GM19023 (cell line): ENCODE results near the gene CRAMP1.
"Not testable (repeated sequence)": the region's sequence is repeated elsewhere in the genome, so short reads cannot be mapped to it uniquely, and the experiment has no call there.

Source experiments
- ATAC-seq: cut with Tn5 transposase; IDR thresholded peaks from one replicate; pipeline ENCODE4 v1.9.1; 2021; ENCODE audit warnings: mild to moderate bottlenecking, moderate library complexity; ENCODE audit not compliant: unreplicated experiment

The CRAMP1 gene

GRCh38 chr16:1708083-1708767, 96.1 kb downstream of the CRAMP1 start:
- ATAC-seq = no peak

- no peak for ATAC-seq
Observed at GRCh38 chr16:1708768-1709180, 96.6 kb downstream of the CRAMP1 start.

DNA sequence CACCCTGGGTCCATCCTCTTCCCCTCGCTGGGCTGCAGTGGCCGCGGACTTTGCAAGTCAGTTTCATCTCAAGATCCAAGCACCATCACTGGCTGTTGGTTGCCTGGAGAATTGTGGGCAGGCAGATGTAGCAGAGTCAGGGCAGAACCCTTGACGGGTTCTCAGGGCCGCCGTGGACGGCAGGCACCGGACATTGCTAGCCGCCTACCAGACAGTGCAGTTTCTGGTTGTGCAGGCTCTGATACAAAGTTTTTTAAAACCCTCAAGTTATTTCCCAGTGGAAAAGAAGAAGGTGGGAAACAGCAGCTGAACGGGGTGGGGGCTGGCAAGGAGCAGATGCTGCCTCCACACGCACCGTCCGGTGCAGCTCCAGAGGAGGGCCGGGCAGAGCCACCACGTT, 97.2 kb downstream of the CRAMP1 start:
- ATAC-seq = no peak

- ATAC-seq = no peak
Observed at GRCh38 chr16:1710811-1711507, 98.8 kb downstream of the CRAMP1 start.

- ATAC-seq = no peak
Observed at GRCh38 chr16:1712791-1713261, 100.7 kb downstream of the CRAMP1 start.

GRCh38 chr16:1713331-1713730, 101.2 kb downstream of the CRAMP1 start:
- ATAC-seq = no peak

GRCh38 chr16:1713933-1714332, 101.8 kb downstream of the CRAMP1 start:
- ATAC-seq = no peak

DNA sequence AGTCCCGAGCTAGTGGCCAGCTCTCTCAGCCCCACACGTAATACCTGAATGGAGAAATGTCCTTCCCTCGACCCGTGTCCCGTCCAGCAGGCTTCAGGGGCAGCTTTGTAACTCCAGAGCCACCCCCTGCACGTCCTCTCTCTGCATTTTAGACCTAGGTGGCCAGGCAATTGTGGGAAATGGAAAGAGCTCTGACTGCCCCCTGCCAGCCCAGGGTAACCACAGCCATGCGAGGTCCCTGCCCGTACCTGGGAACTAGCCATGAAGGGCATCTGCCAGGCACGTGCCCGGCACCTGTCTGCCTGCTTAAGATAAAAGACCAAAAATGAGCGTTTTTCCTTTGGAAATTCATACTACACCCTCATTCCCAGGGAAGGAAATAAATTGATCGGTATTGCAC, 103.1 kb downstream of the CRAMP1 start:
- ATAC-seq = no peak

DNA sequence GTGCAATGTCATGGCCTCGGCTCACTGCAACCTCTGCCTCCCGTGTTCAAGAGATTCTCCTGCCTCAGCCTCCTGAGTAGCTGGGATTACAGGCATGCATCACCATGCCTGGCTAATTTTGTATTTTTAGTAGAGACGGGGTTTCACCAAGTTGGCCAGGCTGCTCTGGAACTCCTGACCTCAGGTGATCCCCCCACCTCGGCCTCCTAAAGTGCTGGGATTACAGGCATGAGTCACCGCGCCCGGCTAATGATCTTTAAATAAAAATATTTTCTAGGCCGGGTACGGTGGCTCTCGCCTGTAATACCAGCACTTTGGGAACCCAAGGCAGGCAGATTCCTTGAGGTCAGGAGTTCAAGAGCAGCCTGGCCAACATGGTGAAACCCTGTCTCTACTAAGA, 106.1 kb downstream of the CRAMP1 start:
- not testable (repeated sequence) for ATAC-seq

GRCh38 chr16:1719559-1720229, 107.5 kb downstream of the CRAMP1 start:
- ATAC-seq = not testable (repeated sequence)

GRCh38 chr16:1721372-1721771, 109.2 kb downstream of the CRAMP1 start:
- no peak for ATAC-seq

- no peak for ATAC-seq
Observed at GRCh38 chr16:1723450-1724147, 111.4 kb downstream of the CRAMP1 start.

GRCh38 chr16:1724491-1724890, 112.3 kb downstream of the CRAMP1 start:
- no peak for ATAC-seq

- ATAC-seq = no peak
Observed at GRCh38 chr16:1726661-1727502, 114.7 kb downstream of the CRAMP1 start.
